ENCODE measurements around the gene CEACAM18.
"Not testable (repeated sequence)": the region's sequence is repeated elsewhere in the genome, so short reads cannot be mapped to it uniquely, and the experiment has no call there.

Gene CEACAM18

DNA sequence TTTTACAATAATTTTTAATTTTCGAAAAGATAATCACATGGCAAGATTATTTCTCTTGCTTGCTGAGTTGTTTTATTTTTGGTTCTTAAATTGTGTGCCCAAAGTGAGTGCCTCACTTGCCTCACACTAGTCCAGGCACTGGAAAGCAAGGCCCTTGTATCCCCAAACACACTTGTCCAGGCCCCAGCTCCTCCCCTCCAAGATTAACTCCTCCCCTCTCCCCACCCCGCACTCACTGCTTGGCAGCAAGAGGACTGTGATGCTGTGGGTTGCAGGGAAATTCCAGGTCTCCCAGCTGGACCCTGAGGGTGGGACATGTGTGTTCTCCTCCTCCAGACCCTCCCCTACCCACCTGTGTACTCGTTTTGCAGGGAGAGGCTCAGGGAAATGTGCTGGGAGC lies 19.3 kb downstream of the CEACAM18 start:
- H3F3A ChIP-seq (ENCODE audit: insufficient read depth, low read length) = no peaks in the 10 kb centered on the region
- H3K9me3 ChIP-seq (ENCODE audit: low read length) = no peaks in the 10 kb centered on the region
- H3K4me3 ChIP-seq (ENCODE audit: low read depth, low read length, poor library complexity, severe bottlenecking) = no peak overlapping the region
- H3K9me2 ChIP-seq (ENCODE audit: low read depth, low read length) = no peaks in the 10 kb centered on the region
- H3K4me2 ChIP-seq (ENCODE audit: low read length) = no peak overlapping the region
- no peaks in the 10 kb centered on the region for H4K20me1 ChIP-seq (ENCODE audit: insufficient read depth, low read length)
- H3K9ac ChIP-seq (ENCODE audit: low read length) = no peak overlapping the region
- H3K79me2 ChIP-seq (ENCODE audit: insufficient read depth, low read length) = no peaks in the 10 kb centered on the region
- H3K27me3 ChIP-seq (ENCODE audit: insufficient read depth, low read length) = no peaks in the 10 kb centered on the region
- H3K4me1 ChIP-seq (ENCODE audit: insufficient read depth, low read length, severe bottlenecking) = no peaks in the 10 kb centered on the region
- no peak overlapping the region for H3K27ac ChIP-seq (ENCODE audit: low read depth, low read length, poor library complexity, severe bottlenecking)
- TF ChIP-seq, protein P1, sequence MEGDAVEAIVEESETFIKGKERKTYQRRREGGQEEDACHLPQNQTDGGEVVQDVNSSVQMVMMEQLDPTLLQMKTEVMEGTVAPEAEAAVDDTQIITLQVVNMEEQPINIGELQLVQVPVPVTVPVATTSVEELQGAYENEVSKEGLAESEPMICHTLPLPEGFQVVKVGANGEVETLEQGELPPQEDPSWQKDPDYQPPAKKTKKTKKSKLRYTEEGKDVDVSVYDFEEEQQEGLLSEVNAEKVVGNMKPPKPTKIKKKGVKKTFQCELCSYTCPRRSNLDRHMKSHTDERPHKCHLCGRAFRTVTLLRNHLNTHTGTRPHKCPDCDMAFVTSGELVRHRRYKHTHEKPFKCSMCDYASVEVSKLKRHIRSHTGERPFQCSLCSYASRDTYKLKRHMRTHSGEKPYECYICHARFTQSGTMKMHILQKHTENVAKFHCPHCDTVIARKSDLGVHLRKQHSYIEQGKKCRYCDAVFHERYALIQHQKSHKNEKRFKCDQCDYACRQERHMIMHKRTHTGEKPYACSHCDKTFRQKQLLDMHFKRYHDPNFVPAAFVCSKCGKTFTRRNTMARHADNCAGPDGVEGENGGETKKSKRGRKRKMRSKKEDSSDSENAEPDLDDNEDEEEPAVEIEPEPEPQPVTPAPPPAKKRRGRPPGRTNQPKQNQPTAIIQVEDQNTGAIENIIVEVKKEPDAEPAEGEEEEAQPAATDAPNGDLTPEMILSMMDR (IDR thresholded peaks at IDR 0.05; ENCODE audit: low read length) = no peak
- TF ChIP-seq EZH2 (IDR thresholded peaks at IDR 0.05; ENCODE audit: borderline replicate concordance, low read length) = no peak
- no peak overlapping the region for H2AFZ ChIP-seq (ENCODE audit: low read length)
- H3K36me3 ChIP-seq (ENCODE audit: insufficient read depth, low read length) = no peaks in the 10 kb centered on the region

DNA sequence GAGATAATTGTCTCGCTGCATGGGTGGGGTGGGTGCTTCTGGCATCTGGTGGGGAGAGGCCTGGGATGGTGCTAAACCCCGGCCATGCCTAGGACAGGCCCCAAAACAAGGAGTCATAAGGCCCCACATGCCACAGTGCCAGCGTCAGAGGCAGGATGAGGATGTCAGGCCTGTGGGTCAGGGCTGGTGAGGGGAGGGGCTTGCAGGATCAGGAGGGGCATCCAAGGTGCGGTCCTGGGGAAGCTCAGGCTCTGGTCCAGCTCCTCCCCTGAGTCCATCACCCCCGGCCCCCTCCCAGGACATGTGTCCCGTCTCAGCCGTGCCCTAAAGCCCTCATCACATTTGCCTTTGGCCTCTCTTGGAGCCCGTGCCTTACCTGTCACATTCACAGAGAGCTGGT lies 22.6 kb downstream of the CEACAM18 start:
- not testable (repeated sequence) for H2AFZ ChIP-seq (ENCODE audit: low read length); H3K9me2 ChIP-seq (ENCODE audit: low read depth, low read length); H3K27me3 ChIP-seq (ENCODE audit: insufficient read depth, low read length); H3K27ac ChIP-seq (ENCODE audit: low read depth, low read length, poor library complexity, severe bottlenecking); H3K9me3 ChIP-seq (ENCODE audit: low read length); H3K4me1 ChIP-seq (ENCODE audit: insufficient read depth, low read length, severe bottlenecking); H4K20me1 ChIP-seq (ENCODE audit: insufficient read depth, low read length); H3F3A ChIP-seq (ENCODE audit: insufficient read depth, low read length); H3K4me2 ChIP-seq (ENCODE audit: low read length); H3K9ac ChIP-seq (ENCODE audit: low read length); H3K4me3 ChIP-seq (ENCODE audit: low read depth, low read length, poor library complexity, severe bottlenecking); H3K36me3 ChIP-seq (ENCODE audit: insufficient read depth, low read length); H3K79me2 ChIP-seq (ENCODE audit: insufficient read depth, low read length)

DNA sequence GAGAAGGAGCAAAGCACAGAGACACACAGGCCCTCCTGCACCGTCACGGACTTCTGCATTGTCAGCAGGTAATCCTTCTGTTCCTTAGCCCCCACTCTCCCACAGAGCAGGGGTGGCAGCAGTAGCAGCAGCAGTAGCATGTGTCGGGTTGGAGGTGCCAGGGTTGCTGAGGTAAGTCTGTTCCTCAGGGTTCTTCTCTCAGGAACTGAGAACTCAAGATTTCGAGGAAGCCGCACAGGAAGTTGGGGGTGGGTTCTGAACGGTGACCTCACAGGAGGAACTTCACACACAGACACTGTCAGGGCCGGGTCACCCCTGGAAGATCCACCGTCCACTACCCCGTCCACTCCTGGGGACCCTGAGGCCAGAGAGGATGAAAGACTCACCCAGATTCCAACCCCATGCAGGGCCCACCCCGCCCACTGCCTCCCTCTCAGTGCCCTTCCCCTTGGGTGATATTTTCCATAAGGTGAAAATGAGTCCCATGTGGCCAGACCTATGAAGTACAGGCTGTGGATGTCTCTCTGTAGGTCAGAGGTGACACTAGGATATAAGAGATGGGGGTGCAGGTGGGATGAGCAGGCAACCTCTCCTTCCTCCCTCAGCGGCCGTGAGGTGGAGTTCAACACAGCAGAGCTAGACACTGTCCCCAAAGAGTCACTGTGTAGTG lies 23.4 kb downstream of the CEACAM18 start, which contains the start of gene SIGLEC12:
Gene SIGLEC12 (minus strand): TSS at position 207 of the 670 bp plus-strand sequence. CDS start 67 bp downstream, at position 140.
- TF ChIP-seq, protein P1 (IDR thresholded peaks at IDR 0.05; ENCODE audit: low read length) = no peak
- no peak for TF ChIP-seq EZH2 (IDR thresholded peaks at IDR 0.05; ENCODE audit: borderline replicate concordance, low read length)
- Histone ChIP-seq H3K9me2 (ENCODE audit: low read depth, low read length) (no peaks in the 10 kb centered on the region), H3K4me3 (ENCODE audit: low read depth, low read length, poor library complexity, severe bottlenecking) (no peak within 1 kb of the TSS), H3K9ac (ENCODE audit: low read length) (no peak within 1 kb of the TSS), H3K27ac (ENCODE audit: low read depth, low read length, poor library complexity, severe bottlenecking) (no peak within 1 kb of the TSS), H3K9me3 (ENCODE audit: low read length) (no peaks in the 10 kb centered on the region), H2AFZ (ENCODE audit: low read length) (no peak within 1 kb of the TSS), H3F3A (ENCODE audit: insufficient read depth, low read length) (no peaks in the 10 kb centered on the region), H3K36me3 (ENCODE audit: insufficient read depth, low read length) (no peaks in the 10 kb centered on the region), H3K79me2 (ENCODE audit: insufficient read depth, low read length) (no peaks in the 10 kb centered on the region), H4K20me1 (ENCODE audit: insufficient read depth, low read length) (no peaks in the 10 kb centered on the region), H3K4me2 (ENCODE audit: low read length) (no peak within 1 kb of the TSS), H3K27me3 (ENCODE audit: insufficient read depth, low read length) (no peaks in the 10 kb centered on the region), H3K4me1 (ENCODE audit: insufficient read depth, low read length, severe bottlenecking) (no peaks in the 10 kb centered on the region)

DNA sequence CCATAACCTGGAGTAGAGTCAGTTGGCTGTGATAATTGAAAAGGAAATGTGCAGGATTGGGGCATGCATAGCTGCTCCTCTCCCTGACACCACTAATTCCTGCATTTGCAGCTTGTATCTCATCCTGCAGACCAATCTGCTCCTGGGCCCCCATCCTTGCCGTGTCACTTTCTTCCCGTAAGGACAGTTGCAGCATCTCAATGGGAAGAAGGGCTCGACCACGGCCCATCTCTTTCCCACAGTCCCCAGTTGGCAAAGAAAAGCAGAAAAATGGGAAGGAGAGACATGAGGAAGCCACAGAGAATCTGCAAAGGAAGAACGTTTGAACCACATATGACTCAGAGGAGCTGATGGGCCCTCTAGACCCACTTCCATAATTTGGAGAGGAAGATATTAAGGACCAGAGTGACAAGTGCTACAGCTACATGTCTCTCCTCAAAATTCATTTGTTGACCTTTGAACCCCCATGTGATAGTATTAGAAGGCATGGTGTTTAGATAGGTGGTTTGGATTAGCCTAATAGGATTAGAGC lies 25.0 kb downstream of the CEACAM18 start:
- Histone ChIP-seq H3K9ac (ENCODE audit: low read length) (no peak overlapping the region), H3K4me2 (ENCODE audit: low read length) (no peak overlapping the region), H3F3A (ENCODE audit: insufficient read depth, low read length) (no peaks in the 10 kb centered on the region), H2AFZ (ENCODE audit: low read length) (no peak overlapping the region), H3K27ac (ENCODE audit: low read depth, low read length, poor library complexity, severe bottlenecking) (no peak overlapping the region), H3K36me3 (ENCODE audit: insufficient read depth, low read length) (no peaks in the 10 kb centered on the region), H3K27me3 (ENCODE audit: insufficient read depth, low read length) (no peaks in the 10 kb centered on the region), H3K9me2 (ENCODE audit: low read depth, low read length) (no peaks in the 10 kb centered on the region), H3K79me2 (ENCODE audit: insufficient read depth, low read length) (no peaks in the 10 kb centered on the region), H3K9me3 (ENCODE audit: low read length) (no peaks in the 10 kb centered on the region), H4K20me1 (ENCODE audit: insufficient read depth, low read length) (no peaks in the 10 kb centered on the region), H3K4me1 (ENCODE audit: insufficient read depth, low read length, severe bottlenecking) (no peaks in the 10 kb centered on the region), H3K4me3 (ENCODE audit: low read depth, low read length, poor library complexity, severe bottlenecking) (no peak overlapping the region)
- TF ChIP-seq, protein P1 (IDR thresholded peaks at IDR 0.05; ENCODE audit: low read length) = no peak
- TF ChIP-seq EZH2 (IDR thresholded peaks at IDR 0.05; ENCODE audit: borderline replicate concordance, low read length) = no peak
